ENCODE results near the gene FOXP1. TPM values are rescaled to one million over a fixed set of nuclear protein-coding genes. Genes with fewer than 3 reads are reported as not detected.

The FOXP1 gene
- total and polyA plus RNA-seq, 12 donors: 4.8 to 56.0 (median 43.8) TPM

DNA sequence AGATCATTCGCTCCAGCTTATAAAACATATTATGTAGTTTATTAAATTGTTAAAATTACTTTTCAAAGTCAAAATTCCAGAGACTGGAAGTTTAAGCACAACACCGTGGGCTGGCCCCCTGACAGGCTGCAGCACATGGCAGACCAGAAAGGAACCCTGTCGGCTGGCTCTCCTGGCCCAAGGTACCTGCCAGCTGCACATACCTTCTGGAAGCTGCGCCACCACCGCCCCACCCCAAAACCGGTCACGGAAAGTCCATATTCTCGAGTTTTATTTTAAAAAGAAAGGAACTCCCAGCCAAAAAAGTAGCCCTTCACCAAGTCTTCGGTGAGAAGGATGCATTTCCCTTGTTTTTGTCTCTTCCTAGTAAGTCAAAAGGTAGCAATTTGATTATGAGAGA is 94.6 kb downstream of the FOXP1 start:
- Histone ChIP-seq H3K36me3 (peaks cover 0 to 25% (median 0%) of the 10 kb centered on the region in 9 donors), H3K4me3 (no peak overlapping the region), H3K27ac (peak overlapping the region in 1 of 10 donors; percentile 21), H3K27me3 (no peaks in the 10 kb centered on the region), H3K9me3 (peaks cover 0 to 8% (median 0%) of the 10 kb centered on the region in 11 donors), H3K4me1 (peaks cover 0 to 8% (median 0%) of the 10 kb centered on the region in 9 donors)
- DNase-seq (no peak), ATAC-seq (no peak)
- intact Hi-C loops (cut with DNase I): no loop called here
- TF ChIP-seq, protein P1, sequence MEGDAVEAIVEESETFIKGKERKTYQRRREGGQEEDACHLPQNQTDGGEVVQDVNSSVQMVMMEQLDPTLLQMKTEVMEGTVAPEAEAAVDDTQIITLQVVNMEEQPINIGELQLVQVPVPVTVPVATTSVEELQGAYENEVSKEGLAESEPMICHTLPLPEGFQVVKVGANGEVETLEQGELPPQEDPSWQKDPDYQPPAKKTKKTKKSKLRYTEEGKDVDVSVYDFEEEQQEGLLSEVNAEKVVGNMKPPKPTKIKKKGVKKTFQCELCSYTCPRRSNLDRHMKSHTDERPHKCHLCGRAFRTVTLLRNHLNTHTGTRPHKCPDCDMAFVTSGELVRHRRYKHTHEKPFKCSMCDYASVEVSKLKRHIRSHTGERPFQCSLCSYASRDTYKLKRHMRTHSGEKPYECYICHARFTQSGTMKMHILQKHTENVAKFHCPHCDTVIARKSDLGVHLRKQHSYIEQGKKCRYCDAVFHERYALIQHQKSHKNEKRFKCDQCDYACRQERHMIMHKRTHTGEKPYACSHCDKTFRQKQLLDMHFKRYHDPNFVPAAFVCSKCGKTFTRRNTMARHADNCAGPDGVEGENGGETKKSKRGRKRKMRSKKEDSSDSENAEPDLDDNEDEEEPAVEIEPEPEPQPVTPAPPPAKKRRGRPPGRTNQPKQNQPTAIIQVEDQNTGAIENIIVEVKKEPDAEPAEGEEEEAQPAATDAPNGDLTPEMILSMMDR (IDR thresholded peaks at IDR 0.05): no peak
- 89 to 92% methylated on average over 9 of the region's 9 CpGs for WGBS, 2 donors

DNA sequence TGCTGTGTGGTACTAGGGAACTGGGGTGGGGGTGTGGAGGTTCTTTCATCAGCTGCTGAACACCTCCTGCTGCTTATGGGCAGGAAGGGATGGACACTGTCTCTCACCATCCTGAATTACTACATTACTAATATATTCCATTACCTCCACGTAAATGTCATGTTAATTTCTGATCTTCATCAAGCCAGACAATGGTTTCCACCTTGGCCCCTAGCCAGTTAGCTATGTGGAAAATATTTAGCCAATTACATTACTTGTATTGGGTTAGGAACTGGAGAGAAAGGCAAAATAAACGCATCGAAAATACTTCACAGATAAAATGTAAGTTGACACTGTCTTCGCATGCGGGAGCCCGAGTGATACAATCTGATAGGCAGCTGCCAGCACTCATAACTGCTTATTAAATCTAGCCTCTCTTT is 95.1 kb downstream of the FOXP1 start:
- DNase-seq: no peak
- peak overlapping the region in 1 of 10 donors; percentile 21 for H3K27ac ChIP-seq
- peaks cover 0 to 8% (median 0%) of the 10 kb centered on the region in 9 donors for H3K4me1 ChIP-seq
- TF ChIP-seq, protein P1 (IDR thresholded peaks at IDR 0.05): no peak
- intact Hi-C loops (cut with DNase I): no loop called here
- H3K27me3 ChIP-seq: no peaks in the 10 kb centered on the region
- peaks cover 0 to 8% (median 0%) of the 10 kb centered on the region in 11 donors for H3K9me3 ChIP-seq
- no peak for ATAC-seq
- H3K4me3 ChIP-seq: no peak overlapping the region
- 48 to 61% methylated on average over 6 of the region's 6 CpGs for WGBS, 2 donors
- peaks cover 0 to 24% (median 0%) of the 10 kb centered on the region in 9 donors for H3K36me3 ChIP-seq

DNA sequence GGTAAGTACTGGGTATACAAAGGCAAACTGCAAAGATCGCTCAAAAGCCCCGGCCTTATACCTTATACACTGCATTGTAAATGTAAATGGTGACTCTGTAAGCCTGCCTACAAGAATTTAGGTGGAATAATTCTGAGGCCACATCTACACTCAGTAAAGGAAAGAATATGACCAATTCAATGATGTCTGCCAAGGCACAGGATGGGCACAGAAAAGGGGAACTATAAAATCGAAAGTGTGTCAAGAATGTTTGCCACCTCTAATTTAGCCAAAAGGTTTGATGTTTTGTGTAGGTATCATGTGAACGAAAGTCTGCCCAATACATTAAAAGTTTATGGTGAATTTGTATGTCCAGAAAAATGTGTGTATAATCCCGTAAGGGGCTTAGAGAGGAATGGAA is 96.1 kb downstream of the FOXP1 start:
- H3K4me3 ChIP-seq: no peak overlapping the region
- H3K9me3 ChIP-seq: peaks cover 0 to 8% (median 0%) of the 10 kb centered on the region in 11 donors
- H3K27ac ChIP-seq: peak overlapping the region in 1 of 10 donors; percentile 57
- no peak for ATAC-seq
- TF ChIP-seq, protein P1 (IDR thresholded peaks at IDR 0.05): no peak
- H3K27me3 ChIP-seq: no peaks in the 10 kb centered on the region
- no peak for DNase-seq
- H3K36me3 ChIP-seq: peaks cover 0 to 16% (median 0%) of the 10 kb centered on the region in 9 donors
- 87 to 95% methylated on average over 5 of the region's 5 CpGs for WGBS, 2 donors
- H3K4me1 ChIP-seq: peaks cover 0 to 8% (median 0%) of the 10 kb centered on the region in 9 donors
- intact Hi-C loops (cut with DNase I): no loop called here

DNA sequence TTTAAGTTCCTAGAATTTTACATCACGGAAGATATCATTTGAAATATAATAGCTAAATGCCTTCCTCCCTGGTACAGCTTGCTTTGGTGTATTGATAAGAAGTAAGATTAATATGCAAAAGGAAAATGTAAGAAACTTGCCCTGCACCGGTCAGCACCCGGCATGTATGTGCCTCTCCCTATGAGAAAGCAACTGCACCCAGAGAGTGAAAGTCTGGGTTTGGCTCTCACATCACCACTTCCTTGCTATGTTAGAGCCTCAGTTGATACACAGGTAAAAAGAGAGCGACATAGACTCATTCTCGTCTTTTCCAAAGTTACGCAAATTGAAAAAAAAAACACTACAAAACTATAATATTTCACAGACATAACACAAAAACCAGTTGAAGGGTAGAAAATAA is 96.7 kb downstream of the FOXP1 start:
- no peak for ATAC-seq
- TF ChIP-seq, protein P1 (IDR thresholded peaks at IDR 0.05): no peak
- no peak for DNase-seq
- intact Hi-C loops (cut with DNase I): no loop called here
- WGBS, 2 donors: 89 to 96% methylated on average over 6 of the region's 6 CpGs
- no peak overlapping the region for H3K4me3 ChIP-seq
- H3K4me1 ChIP-seq: peaks cover 0 to 8% (median 0%) of the 10 kb centered on the region in 9 donors
- peaks cover 0 to 8% (median 0%) of the 10 kb centered on the region in 11 donors for H3K9me3 ChIP-seq
- peaks cover 0 to 10% (median 0%) of the 10 kb centered on the region in 9 donors for H3K36me3 ChIP-seq
- H3K27me3 ChIP-seq: no peaks in the 10 kb centered on the region
- peak overlapping the region in 1 of 10 donors; percentile 57 for H3K27ac ChIP-seq

Data from heart right ventricle (tissue), 16 donors.